Cardiac septum (tissue), 1 donor: Measurements from ENCODE around the gene UBE2QL1. TPM values are rescaled to one million over a fixed set of nuclear protein-coding genes. Genes with fewer than 3 reads are reported as not detected.

Source experiments
- DNase-seq: peaks from one replicate; pipeline ENCODE4 v3.0.0-alpha.2; 2020; ENCODE audit warnings: low spot score
- intact Hi-C: fragments of 100-400 bp; cut with DNase I; formaldehyde crosslinking; loops from one replicate; pipeline ENCODE4 v1.14.0; 2022
- long read RNA-seq: library from polyadenylated mRNA; unstranded; transcript quantifications from one replicate; pipeline ENCODE4 v2.0.0, GENCODE V29; 2021
- total RNA-seq: library from RNA; stranded (reverse); fragmentation: NEBNext Ultra II Directional; extraction: Animal tissue kit (Norgen Biotek cat#: 25700); gene quantifications from one replicate; pipeline ENCODE4 v1.2.1, GENCODE V29; 2021
- donor health status: DM: no; HTN: no; CAD: no.

Gene UBE2QL1, protein sequence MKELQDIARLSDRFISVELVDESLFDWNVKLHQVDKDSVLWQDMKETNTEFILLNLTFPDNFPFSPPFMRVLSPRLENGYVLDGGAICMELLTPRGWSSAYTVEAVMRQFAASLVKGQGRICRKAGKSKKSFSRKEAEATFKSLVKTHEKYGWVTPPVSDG
- 13.1 TPM for total RNA-seq
- long read RNA-seq, full-length matches to known transcripts, result 14 of 17 reads
- long read RNA-seq, partial matches to known transcripts, result 0 of 17 reads
- long read RNA-seq, other reads (novel, unspliced or antisense), result 3 of 17 reads

- intact Hi-C loops, result loop anchor here (5.0 kb wide), 3 partner anchors 72 to 157 kb away; partner anchors contain the start of gene MED10
- peak; percentile 69 for DNase-seq
Measured at GRCh38 chr5:6448622-6449464, at the start of gene UBE2QL1. TSS of gene UBE2QL1 (plus strand) at chr5:6448859. CDS start at chr5:6448894, 35 bp downstream.

DNA sequence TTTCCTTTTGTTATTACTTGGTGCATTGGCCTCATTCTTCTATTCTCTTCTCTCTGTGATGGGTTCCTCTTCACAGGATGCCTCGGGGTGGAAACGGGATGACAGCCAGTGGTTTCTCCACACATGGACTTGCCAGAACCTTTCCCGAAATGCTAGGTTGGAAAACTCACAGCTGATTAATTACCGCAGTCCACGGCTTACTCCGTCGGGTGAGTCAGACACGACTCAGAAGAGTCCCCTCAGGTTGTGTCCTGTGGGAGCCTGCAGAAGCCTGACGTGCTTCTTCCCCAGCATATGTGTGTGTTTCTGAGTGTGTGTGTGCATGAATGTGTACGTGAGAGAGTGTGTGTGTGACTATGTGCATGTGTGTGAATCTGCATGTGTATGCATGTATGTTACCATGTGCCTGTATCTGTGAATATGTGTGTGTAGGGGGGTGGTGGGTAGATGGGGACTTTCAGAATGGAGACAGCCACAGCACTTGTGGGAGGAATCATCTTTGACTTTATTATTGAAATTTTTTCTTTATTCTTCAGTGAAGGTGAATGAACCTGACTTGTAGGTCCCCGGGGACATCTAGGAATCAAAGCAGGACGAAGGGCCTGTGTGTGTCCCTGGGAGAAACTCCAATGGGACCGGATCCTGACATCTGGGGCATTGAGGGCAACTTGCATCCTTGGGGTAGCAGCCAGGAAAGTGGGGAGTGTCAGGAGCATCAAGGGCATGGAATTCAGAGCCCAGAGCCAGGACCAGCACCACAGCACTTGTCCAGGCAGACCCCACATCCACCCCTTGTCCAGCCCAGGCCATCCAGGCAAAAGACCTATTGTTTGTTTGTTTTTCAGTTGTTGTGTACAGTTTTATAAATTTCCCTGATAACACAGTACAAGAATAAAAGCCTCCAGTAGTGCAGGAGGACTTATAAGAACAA, 48.4 kb upstream of the UBE2QL1 start:
- DNase-seq, result no peak
- intact Hi-C loops, result no loop called here

DNA sequence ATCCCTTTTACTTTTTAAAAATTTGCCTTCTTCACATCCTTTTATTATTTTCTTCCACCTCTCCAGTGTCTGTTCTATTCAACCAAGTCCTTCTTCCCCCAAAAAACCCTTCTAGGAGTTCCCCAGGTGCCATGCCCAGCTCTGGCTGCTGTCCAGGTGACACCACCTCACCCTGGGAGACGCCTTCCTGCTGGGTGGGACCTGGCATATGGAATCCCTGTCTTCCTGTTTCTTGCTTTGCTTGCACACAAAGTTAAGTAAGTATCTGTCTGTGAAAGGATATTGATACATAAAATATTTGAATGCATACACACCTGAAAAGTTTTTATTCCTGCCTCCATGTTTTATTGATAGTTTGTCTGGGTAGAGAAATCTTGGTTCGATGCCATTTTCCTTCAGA, 47.2 kb upstream of the UBE2QL1 start:
- intact Hi-C loops, result no loop called here
- DNase-seq, result no peak

GRCh38 chr5:6402939-6403338, 45.7 kb upstream of the UBE2QL1 start:
- intact Hi-C loops, result no loop called here
- DNase-seq, result no peak

- DNase-seq, result no peak
- intact Hi-C loops, result no loop called here
Measured at GRCh38 chr5:6403416-6403815, 45.2 kb upstream of the UBE2QL1 start.

GRCh38 chr5:6404129-6404528, 44.5 kb upstream of the UBE2QL1 start:
- no peak for DNase-seq
- intact Hi-C loops, result no loop called here

DNA sequence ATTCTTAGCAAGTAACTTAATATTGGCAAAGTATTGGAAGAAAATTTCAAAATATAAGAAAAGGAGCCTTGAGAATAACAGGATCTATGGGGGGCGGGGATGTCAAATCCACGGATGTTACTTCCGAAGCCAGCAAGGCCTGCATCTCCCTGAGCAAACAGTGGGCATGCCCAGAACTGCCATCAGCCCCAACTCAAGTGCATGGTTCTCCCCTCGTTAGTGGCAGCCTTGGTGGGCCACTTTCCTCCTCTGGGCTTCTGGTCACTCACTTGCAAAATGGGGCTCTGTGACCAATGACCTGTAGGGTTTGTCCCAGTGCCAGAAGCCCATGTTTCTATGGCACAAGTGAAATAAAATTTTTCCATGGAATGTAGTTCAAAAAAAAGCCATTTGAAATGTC, 43.1 kb upstream of the UBE2QL1 start:
- DNase-seq, result no peak
- intact Hi-C loops, result no loop called here

DNA sequence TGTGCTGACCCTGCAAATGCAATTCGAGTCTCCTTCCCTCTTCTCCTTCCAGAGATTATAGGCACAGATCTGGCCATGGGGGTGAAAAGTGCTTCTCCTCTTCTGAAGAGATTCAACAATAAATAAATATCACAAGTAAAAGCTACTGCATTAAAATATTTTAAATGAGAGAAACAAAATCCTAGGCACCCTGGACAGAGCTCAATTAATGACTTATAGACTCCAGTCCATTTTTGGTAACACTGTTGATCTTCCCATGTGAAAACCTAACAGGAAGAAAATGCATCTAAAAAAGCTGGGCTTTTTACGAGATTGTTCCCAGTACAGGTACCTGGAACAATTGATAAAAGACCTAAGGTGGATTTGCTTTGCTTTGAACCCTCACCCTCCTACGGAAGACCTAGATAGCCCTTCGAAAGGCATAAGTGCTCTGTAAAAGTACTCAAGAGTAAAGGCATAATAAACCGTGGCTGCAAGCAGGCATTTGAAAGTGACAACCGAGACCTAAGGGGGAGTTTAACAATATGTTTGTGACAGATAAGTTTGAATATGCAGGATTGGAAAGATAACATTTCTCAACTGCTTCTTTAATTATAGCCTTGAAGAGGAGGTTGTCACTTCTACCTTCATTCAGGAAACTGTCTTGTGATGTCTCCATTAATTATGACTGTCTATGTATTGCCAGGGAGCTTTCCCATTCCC, 41.0 kb upstream of the UBE2QL1 start:
- DNase-seq, result no peak
- intact Hi-C loops, result no loop called here

- no peak for DNase-seq
- intact Hi-C loops, result no loop called here
Measured at GRCh38 chr5:6408260-6408596, 40.4 kb upstream of the UBE2QL1 start.

- no peak for DNase-seq
- intact Hi-C loops, result no loop called here
Measured at GRCh38 chr5:6408627-6409446, 39.8 kb upstream of the UBE2QL1 start.

- no peak for DNase-seq
- intact Hi-C loops, result no loop called here
Measured at GRCh38 chr5:6410421-6410820, 38.2 kb upstream of the UBE2QL1 start.

DNA sequence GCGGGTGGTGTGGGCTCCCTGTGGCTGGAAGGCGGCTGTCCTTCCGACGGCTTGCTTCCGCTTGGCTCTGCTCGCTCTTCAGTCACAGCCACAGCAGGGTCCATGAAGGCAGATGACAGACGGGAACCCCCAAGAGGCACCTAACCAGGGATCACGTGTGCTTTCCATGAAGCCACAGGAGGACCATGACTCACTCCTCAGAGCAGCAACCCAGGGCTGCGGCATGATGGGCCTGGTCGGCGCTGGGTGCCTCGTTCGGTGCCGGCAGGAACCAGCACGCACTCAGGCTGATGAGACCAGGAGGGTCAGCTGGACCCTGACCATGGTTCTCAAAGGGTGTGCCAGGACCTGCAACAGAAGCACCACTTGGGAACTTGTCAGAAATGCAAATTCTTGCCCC, 37.5 kb upstream of the UBE2QL1 start:
- no peak for DNase-seq
- intact Hi-C loops, result no loop called here

GRCh38 chr5:6412811-6413210, 35.8 kb upstream of the UBE2QL1 start:
- DNase-seq, result no peak
- intact Hi-C loops, result no loop called here

DNA sequence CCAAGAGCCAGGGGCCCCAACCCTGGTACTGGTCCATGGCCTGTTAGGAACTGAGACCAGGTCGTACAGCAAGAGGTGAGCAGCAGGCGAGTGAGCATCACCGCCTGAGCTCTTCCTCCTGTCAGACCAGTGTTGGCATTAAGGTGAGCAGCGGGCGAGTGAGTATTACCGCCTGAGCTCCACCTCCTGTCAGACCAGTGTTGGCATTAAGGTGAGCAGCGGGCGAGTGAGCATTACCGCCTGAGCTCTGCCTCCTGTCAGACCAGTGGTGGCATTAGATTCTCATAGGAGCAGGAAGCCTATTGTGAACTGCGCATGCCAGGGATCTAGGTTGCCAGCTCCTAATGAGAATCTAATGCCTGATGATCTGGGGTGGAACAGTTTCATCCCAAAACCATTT, 31.0 kb upstream of the UBE2QL1 start:
- no peak for DNase-seq
- intact Hi-C loops, result no loop called here

DNA sequence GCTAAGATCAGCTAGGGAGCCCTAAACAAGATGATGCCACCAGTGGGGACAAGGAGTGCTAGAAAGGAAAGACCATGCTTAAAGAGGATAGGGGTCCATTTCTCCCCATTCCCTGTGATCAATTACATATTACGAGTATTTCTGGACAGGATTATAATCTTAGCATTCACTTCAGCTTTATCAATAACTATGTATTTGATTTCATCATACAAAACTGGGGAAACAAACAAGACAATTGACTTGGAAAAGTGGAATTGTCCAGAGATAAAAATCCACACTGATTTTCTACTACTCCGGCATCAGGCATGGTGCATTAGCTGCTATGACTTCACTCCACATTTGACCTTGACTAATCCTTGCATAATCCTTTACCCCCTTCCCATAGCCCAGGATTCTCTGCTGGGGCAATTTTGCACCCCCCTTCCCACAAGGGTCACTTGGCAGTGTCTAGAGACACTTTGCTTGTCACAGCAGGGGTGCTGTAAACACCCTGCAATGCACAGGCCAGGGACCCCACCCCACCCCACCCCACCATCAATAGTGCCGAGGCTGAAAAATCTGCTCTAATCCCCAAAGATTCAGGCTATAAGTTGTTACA, 29.9 kb upstream of the UBE2QL1 start:
- intact Hi-C loops, result no loop called here
- DNase-seq, result no peak

DNA sequence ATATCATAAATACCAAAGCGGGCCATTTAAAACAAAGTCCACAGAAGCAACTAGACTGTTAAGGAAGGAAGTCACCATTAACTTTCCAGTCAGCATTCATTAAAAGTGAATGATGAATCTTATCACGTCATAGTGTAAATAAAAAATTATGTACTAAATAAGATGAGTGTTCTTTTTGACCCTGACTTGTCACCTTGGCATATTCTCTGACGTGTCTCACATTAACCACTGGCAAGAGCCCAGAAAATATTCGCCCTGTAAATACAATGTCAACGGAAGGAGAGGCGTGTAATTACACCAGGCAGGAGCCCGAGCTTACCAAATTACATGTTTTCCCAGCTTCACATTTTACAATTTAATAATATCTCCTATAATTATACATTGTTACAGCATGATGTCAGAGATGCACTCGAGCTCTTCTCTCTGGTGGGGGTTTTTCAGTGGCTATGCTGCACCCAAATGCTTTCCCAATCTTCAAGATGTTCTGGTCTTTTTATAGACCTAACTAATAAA, 29.3 kb upstream of the UBE2QL1 start:
- DNase-seq, result no peak
- intact Hi-C loops, result no loop called here

- intact Hi-C loops, result no loop called here
- no peak for DNase-seq
Measured at GRCh38 chr5:6423327-6424109, 25.1 kb upstream of the UBE2QL1 start.
